RPMI7951 (cell line): ENCODE results near the gene SSH2. TPM values are rescaled to one million over a fixed set of nuclear protein-coding genes. Genes with fewer than 3 reads are reported as not detected.
"Not testable (repeated sequence)": the region's sequence is repeated elsewhere in the genome, so short reads cannot be mapped to it uniquely, and the experiment has no call there.

ENCODE experiments used
- DNase-seq: peaks from one replicate; pipeline ENCODE4 v3.0.0-alpha.2; 2012; ENCODE audit warnings: low read depth
- total RNA-seq: library from RNA; depleted of rRNA; stranded (reverse); fragments of >200 nt; shearing (Covaris generic); gene quantifications from 2 replicates; pipeline ENCODE4 v1.2.3, GENCODE V29; 2014

SSH2 gene
- total RNA-seq, 1 experiment from 2014 or later, result 8.7 TPM

DNA sequence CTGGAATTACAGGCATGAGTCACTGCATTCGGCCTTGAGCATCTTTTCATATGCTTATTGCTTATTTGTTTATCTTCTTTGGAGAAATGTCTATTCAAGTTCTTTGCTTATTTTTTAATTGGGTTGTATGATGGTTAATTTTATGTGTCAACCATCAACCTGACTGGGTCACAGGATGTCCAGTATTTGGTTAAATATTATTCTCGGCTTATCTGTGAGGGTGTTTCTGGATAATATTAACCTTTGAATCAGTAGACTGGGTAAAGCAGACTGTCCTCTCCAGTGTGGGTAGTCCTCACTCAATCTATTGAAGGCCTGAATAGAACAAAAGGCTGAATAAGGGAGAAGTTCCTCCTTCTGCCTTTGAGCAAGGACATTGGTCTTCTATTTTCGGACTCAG, 142.0 kb downstream of the SSH2 start:
- no peak for DNase-seq

DNA sequence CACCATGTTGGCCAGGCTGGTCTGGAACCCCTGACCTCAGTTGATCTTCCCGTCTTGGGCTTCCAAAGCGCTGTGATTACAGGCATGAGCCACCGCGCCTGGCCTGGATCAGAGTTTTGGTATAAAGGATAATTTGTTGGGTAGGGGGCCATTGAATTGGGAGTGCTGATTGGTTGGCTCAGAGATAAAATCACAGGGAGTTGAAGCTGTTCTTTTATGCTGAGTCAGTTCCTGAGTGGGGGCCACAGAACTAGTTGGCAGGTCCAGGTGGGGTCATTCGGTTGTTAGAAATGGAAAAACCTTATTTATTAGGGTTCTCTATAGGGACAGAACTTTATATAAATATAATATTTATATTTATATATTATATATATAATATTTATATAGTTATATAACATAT, 147.1 kb downstream of the SSH2 start:
- DNase-seq, result no peak

DNA sequence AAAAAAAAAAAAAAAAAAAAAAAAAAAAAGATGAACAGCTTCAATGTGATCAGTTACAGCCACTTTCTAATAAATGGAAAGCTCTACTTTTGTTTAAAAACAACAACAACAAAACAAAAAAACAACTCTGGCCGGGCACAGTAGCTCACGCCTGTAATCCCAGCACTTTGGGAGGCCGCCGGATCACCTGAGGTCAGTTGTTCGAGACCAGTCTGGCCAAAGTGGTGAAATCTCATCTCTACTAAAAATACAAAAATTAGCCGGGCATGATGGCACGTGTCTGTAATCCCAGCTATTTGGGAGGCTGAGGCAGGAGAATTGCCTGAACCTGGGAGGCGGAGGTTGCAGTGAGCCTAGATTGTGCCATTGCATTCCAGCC, 150.2 kb downstream of the SSH2 start:
- not testable (repeated sequence) for DNase-seq

DNA sequence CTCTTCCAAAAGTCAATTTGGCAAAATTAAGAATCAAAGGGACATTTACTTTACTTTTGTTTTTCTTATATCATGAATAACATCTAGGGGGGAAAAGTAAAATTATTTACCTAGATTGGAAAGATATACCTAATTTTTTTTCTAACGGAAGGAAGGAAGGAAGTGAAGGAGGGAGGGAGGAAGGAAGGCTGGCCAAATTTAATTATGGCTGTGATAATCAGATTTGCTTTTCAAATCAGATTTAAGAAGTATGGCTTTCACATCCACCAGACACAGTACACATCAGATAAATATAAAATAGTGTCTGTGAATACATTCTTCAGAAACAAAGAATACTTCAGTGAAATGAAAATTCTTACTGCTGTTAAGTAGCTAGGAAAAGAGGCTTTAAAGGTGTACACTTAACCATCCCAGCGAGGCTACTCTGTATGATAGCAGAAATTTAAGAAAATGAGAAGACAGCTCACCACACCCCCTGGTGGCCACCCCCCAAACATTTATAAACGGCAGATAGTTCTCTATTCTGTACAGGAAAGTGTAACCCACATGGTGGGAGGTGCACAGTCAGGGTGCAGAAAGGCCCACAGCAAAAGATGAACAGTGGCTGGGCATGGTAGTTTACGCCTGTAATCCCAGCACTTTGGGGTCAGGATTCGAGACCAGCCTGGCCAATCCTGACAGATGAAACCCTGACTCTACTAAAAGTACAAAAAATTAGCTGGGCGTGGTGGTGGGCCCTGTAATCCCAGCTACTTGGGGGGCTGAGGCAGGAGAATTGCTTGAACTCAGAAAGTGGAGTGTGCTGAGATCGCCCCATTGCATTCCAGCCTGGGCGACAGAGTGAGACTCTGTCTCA, 150.8 kb downstream of the SSH2 start:
- peak; percentile 46 for DNase-seq

DNA sequence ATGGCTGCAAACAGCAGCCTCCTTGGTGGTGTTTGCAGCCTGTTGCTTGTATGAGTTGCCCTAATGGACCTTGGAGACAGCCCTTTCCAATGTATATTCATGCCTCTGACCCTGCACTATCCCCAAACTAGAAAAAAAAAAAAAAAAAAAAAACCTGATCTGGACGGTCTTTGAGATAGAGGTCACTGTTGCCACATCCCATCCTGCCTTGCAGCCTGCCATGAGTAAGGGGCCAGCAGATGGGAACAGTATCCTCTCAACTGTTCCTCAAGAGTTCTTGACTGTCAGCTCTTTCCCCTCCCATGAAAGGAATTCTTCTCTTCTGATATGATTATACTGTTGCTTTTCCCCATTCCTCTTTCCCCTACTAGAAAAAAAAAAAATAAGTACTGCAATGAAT, 152.4 kb downstream of the SSH2 start:
- DNase-seq, result no peak

DNA sequence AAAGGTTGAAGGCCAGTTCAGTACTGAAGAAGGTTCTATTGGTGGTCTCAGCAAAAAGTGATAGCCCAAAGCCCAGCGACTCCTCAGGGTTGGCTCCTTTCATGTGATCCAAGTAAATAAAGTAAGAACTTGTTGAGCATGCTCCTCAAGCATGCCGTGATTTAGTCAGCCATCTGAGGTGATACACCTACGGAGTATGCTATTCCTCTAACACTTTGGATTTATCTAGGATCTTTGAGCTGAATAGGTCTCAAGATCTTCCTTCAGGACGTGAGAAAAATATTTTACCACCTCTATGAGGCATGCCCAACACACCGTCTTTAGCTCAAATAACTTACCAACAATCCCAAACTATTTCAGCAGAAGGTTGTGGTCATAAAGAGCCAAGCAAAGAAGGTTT, 154.0 kb downstream of the SSH2 start:
- no peak for DNase-seq

DNA sequence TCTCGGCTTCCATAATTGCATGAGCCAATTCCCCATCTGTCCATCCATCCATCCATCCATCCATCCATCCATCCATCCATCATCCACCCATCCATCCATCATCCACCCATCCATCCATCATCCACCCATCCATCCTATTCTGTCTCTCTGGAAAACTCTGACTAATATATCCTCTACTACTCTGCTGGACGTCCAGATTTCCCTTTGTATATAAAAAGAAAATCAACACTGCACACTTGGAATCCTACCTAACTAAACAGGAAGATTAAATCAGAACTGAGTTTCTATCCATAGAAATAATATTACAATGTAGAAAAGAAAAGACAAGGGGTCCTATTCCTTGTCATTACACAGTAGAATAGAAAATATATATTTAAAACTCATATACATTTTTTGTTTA, 157.0 kb downstream of the SSH2 start:
- DNase-seq, result no peak

DNA sequence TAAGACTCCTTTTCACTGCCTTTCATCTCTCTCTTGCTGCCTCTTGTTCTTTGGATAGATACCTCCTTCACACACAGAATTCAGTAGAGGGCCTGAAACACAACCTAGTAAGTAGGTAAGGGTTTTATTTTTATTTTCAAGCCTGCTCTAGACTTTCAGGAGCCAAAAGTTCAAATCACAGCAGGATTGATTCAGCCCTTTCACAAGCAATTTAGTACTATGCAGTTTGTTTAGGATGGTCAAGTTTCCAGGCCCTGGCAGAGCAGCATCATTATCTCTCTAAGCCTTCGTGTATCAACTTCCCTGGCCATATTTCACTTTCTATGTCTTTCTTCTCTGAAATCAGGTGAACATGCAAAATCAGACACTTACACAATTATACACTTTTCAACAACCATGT, 158.5 kb downstream of the SSH2 start:
- no peak for DNase-seq

DNA sequence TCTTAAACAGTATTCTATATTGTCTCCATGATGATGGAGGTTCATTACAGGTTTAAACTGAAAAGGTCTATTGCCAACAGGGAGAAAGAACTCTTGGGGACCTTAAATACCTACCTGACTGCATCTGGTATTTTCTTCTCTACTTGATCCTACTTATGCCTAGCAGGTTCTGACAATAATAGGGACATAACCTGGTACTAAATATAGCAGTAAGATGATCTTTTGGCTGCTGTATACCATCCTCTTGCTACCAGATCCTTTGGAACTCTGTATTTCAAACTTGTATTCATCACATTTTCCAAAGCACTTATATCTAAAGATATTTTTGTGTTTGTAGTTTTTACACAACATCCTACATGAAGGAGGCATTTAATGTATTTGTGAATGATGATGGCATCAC, 160.8 kb downstream of the SSH2 start:
- DNase-seq, result no peak

DNA sequence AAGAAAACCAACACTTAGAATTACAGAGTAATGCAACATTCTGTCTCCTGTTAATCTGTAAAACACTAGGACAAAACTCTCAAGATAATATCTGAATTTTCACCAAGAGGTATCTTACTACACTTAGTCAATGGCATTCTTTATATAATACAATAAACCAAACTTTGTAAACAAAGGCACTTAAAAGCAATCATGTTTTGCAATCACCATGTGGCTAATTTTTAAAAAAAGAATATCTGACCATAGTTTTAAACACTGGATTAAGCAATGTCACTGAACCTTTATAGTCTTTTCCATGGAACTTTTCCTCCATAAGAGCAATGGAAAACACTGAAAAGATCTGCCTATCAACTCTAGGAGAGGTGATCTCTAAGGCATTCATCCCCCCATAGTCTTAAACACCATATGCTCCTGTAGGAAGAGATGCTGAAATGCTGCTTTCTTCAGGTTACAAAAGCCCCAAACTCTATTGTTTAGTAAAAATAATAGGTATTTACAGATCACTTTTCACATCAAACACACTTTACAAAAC, 163.2 kb downstream of the SSH2 start:
- no peak for DNase-seq

DNA sequence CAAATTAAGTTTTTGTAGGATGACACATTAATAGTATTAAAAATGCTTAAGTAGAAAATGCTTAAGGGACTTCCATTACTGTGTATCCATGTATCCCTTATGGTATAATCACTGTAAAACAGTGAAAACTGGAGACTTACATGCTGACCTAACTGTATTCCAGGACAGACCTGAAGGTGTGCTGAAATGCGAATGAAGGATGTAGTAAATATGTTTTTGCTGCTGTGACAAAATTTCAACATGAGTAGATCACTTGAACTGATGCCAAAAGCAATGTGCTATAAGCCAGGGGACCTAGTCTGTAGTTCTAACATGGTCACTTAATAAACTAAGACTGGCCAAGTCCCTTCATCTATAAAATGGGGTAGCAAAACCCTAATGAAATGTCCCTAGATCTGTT, 165.3 kb downstream of the SSH2 start:
- DNase-seq, result no peak

DNA sequence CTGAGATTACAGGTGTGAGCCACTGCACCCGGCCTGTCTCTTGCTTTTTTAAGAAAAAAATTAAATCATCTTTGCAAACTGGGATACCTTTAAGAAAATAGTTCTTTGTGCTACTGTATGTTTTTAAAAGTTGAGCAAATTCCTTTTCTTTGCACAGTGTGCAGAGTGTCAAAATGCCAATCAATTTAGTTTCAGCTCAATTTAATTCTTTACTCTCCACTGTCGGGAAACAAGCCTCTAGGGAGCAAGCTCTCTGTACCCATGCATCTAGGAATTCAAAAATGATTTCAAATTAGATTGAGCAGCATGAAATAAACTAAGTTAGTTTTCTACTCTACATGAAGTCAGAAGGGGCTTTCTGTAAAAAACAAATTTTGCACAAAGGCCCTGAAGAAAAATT, 165.8 kb downstream of the SSH2 start:
- no peak for DNase-seq

DNA sequence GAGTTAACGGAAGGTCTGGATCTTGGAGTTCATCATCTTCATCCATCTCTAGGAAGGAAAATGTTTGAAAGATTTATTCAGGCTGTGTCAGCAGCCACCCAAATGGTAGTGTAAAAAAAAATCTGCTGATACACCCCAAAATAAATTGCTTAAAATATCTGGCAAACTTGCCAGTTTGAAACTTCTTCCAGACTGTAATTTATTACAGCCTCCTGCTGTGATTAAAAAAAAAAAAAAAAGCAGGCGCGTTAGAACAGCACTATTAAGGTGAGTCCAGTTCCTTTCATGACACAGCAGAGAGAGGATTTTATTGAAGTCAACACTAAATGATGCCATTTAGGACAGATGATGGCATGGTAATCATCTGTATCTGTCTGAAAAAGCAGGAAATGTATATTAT, 166.8 kb downstream of the SSH2 start:
- DNase-seq, result no peak

DNA sequence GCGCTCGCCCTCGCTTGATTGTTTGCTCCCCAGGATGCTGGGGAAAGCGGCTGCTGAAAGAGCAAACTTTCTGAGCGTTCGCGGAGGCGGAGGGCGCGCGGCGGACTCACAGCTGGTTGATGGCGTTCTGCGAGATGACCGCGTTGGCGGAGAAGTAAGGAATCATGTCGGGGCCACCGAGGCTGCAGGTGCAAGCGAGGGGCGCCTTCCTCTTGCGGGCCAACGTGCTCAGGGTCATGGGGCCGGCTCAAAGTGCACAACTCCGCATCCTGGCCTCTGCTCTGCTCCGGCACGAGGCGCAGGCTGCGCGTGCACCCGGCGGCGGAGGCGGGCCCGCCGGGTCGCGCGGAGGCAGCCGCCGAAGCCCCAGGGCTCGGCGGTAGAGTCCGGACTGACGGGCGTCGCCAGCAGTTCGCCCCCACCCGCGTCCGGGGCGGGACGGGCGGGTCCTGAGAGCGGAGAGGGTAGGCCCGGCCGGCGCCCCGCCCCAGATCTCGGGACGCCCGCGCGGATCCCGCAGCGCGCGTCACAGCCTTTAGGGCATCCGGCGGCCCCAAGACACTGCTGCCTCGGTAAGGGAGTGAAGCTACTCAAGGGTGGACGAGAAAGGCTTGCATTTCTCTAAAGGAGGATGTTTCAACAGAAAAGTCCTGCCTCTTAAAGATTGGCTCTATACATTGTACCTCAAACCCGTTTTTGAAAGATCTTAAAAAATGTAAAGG, 168.8 kb downstream of the SSH2 start:
- DNase-seq, result peak; percentile 86

DNA sequence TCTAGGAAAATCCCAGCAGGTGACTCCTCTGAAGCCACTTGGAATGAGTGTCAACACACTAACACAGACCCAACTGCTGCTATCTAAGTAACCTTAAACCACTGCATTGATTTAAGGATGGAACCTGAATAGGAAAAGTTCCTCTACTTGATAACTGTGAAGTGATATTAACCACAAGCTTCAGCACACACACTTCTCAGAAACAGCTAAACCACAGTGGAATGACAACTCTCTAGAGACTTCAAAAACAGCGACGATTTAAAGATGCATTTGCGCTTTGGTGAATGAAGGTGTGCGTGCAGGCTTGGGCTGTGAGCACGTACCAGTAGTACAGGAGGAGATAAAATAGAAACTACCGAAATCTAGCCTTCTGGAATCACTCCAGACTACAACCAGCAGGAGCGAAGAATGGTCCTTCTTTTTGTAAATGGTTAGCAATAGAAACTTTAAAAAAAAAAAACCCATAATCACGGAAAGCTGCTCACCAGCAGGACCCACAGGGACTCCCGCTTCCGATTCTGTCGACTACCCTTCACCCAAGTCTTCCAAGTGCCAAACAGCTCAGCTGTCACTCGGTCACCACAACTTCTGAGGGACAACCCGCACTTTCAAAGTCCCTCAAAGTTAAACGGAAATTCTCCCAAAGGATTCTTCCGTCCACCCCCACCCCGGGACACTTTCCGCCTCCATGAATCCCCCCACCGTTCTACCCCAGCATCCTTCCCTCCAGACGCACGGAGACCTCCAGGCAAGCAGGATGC, 169.6 kb downstream of the SSH2 start:
- peak; percentile 36 for DNase-seq

DNA sequence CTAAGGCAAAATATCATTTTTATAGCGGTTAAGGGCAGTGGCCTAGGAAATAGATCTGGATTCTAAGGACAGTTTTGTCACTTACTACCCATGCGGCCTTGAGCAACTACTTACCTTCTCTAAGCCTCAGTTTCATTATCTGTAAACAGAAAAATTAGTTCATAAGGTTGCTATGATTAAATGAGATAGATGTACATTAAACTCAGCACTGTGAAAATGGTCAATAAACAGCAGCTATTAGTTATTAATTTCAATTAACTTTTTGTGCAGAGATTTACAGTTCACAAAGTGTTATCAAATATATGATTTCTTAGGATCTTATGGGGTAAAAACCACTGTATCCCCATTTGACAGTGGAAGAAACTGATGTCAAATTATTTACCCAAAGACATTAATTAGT, 171.8 kb downstream of the SSH2 start:
- DNase-seq, result no peak

DNA sequence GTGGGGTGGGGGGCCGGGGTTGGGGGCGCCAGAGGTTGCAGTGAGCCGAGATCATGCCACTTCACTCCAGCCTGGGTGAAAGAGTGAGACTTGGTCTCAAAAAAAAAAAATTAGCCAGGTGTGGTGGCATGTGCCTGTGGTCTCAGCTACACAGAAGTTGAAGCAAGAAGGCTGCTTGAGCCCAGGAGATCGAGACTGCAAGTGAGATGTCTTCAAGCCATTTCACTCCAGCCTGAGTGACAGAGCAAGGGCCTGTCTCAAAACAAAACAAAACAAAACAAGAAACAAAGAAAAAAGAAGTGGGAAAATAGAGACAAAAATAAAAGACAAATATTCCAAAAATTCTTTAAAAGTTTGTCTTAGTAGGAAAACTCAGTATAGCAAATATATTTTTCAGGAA, 172.2 kb downstream of the SSH2 start:
- no peak for DNase-seq

DNA sequence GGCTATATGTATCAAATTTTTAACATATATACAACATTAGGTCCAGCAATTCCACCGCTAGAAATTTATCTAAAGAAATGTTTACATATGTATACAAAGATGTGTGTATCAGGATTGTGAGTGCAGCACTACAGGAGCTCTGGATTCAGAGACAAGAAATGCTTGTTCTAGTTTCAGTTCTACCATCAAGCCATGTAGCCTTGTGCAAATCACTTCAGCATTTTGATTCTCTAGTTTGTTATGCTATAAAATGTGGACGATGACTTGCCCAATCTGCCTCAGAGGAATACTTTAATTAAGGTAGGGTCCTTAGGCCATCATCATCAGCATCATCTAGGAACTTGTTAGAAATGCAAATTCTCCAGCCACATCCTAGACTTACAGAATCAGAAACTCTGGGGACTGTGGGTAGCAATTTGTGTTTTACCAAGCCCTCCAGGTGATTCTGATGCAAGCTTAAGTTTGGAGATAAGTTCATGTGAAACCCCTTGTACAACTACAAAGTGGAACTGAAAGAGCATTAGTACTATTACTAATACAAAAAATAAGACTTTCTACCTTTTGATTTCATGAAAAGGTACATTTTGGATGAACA, 176.1 kb downstream of the SSH2 start:
- no peak for DNase-seq

DNA sequence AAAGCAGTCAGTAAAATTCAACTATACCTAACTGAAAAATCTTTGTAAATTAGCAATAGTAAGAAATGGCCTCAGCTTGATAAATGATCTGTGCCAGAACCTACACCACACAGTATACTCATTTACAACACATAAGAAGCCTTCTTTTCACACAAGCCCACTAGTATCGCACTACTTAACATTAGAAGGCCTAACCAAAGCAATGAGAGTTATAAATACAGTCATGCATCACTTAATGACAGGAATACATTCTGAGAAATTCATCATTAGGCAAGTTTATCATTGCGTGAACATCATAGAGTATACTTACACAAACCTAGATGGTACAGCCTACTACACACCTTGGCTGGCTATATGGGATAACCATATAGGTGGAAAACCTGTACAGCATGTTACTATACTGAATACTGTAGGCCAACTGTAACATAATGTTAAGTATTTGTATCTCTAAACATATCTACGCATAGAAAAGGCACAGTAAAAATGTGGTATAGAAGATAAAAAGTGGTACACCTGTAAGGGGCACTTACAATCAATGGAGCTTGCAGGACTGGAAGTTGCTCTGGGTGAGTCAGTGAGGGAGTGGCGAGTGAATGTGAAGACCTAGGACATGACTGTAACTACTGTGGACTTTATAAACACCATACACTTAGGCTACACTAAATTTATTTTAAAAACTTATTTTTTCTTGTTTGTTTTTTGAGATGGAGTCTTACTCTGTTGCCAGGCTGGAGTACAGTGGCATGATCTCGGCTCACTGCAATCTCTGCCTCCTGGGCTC, 180.8 kb downstream of the SSH2 start:
- DNase-seq, result no peak

DNA sequence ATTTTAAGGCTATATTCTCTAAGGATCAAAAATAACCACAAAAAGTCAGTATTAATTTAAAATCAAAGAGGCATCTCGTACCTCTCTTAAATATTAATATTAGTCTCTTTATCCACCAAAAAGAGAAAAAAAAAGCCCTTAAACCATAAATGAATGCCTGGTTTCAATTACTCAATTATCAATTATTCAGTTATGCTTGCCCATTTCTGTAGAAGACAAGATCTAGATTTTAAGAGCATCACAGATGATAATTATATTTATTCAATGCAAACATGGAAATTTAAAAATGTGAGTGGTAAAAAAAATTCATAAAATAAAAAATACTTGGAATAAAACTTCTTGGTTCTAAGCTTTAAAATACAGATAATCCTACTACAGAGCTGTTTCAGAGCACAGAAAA, 181.6 kb downstream of the SSH2 start:
- no peak for DNase-seq

DNA sequence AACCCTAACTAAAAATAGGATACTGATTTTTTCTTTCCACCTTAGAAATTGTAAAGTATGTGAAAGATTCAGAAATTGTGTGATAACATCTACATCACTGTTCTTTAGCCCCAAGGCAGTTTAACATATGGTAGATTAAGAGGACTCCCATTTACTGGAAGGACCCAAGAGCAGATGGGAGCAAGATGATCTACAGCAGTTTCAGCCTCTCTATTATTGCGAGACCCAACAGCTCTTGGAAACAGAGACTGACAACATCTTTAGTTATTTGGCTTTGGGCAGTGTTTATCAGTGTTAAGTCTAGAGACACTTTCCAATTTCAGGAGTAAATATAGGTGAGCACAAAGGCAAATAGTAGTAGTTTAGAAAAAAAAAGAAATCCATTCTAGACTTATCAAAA, 182.4 kb downstream of the SSH2 start:
- DNase-seq, result peak; percentile 65
